HG02840 (cell line): ENCODE results near the gene LINGO3.
"Not testable (repeated sequence)": the region's sequence is repeated elsewhere in the genome, so short reads cannot be mapped to it uniquely, and the experiment has no call there.

ENCODE experiments used
- ATAC-seq: cut with Tn5 transposase; IDR thresholded peaks from one replicate; pipeline ENCODE4 v1.9.1; 2021; ENCODE audit warnings: mild to moderate bottlenecking, moderate library complexity, moderate number of reproducible peaks; ENCODE audit not compliant: unreplicated experiment, low FRiP score

Gene LINGO3, protein sequence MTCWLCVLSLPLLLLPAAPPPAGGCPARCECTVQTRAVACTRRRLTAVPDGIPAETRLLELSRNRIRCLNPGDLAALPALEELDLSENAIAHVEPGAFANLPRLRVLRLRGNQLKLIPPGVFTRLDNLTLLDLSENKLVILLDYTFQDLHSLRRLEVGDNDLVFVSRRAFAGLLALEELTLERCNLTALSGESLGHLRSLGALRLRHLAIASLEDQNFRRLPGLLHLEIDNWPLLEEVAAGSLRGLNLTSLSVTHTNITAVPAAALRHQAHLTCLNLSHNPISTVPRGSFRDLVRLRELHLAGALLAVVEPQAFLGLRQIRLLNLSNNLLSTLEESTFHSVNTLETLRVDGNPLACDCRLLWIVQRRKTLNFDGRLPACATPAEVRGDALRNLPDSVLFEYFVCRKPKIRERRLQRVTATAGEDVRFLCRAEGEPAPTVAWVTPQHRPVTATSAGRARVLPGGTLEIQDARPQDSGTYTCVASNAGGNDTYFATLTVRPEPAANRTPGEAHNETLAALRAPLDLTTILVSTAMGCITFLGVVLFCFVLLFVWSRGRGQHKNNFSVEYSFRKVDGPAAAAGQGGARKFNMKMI

DNA sequence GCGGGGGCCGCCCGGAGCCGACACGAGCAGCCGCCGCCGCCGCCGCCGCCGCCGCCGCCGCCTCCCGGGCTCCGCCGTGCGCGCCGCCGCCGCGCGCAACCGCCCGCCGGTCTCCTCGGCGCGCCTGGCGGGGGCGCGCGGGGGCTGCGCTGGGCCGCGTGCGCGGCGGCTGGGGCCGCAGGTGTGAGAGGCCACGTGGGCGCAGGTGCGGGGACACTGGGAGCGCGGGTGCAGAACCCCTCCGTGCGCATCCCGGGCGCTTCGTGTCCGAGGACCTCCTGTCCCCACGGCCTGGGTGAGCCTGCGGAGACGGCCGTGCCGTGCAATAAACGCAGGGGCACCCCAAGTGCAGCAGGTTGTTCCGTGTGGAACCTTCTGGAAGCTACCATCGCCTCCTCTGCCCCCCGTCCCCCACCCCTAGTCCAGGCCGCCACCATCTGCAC is at the start of gene LINGO3:
Gene LINGO3 (minus strand): TSS at position 41 of the 443 bp plus-strand sequence. CDS start 16,378 bp downstream, outside the sequence.
- no peak for ATAC-seq

DNA sequence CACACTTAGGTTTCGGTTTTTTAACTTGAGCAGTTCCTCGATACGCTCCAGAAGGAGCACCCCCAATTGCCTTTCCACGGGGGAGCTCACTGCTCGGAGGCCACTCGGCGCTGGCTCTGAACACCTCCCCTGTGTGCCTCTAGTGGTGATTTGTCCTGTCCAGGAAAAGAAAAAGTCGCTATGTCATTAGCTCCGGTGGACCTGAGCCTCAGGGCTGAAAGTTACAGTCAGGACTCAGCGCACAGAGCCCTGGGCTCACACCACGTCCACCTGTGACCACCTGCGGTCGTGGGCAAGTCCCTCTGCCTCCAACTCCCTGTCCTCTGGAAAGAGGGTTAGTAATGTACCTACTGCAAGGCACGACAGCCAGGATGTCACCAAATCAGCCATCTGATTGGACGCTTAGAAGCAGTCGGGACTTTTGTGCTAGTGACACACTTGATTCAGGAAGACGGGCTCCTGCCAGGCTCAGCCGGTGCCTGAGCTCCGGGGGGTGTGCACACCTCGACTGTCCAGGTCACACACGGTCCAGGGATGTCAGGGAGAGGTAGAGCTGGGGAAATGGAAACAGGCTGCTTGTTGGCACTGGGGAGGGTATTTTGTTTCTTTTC is 48.2 kb upstream of the LINGO3 start:
- no peak for ATAC-seq

DNA sequence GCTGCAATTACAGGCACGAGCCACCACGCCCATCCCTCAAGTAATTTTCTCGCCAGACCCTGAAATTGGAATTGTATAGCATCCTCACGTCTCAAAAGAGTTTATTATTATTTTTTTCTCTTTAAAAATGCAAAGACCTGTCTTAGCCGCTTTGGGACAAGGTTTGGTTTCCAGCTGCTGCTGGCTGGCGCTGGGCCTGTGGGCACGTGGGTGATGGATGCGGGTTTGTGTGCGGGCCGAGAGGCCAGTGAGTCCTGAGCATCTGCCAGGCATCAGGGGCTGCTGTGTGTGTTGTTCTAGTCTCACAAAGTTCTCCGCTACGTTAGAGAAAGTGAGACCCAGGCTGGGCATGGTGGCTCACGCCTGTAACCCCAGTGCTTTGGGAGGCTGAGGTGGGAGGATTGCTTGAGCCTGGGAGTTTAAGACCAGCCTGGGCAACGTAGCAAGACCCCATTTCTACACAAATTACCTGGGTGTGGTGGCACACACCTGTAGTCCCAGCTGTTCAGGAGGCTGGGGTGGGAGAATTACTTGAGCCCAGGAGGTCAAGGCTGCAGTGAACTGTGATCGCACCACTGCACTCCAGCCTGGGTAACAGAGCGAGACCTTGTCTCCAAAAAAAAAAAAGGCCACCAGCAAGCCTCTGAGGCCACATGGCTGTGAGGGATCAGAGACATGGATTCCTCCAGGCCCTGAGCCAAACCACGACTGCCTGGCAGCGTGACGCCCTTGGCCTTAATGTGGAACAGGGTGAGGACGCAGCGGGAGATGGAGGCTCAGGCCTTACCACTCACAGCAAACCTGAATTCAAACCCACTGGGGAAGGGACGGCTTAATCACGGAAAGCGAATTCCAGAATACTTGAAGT is 47.4 kb upstream of the LINGO3 start:
- ATAC-seq, result no peak

DNA sequence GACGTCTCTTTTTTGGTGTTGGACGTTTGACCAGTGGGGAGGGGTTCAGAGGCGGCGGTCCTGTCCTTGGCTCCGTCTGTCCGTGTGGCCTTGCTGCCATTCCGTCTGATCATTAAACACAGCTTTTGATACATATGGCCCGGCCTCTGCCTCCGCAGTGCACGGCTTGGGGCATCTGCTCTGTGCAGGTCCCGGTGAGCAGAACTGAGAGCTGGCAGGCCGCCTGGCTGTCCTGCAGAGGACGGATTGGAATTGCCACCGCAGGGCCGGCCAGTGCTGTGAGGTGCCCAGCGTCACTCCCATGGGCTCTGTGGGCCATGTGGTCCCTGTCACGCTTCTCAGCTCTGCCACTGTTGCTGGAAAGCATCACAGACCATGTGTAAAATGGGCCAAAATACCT is 46.7 kb upstream of the LINGO3 start:
- no peak for ATAC-seq

DNA sequence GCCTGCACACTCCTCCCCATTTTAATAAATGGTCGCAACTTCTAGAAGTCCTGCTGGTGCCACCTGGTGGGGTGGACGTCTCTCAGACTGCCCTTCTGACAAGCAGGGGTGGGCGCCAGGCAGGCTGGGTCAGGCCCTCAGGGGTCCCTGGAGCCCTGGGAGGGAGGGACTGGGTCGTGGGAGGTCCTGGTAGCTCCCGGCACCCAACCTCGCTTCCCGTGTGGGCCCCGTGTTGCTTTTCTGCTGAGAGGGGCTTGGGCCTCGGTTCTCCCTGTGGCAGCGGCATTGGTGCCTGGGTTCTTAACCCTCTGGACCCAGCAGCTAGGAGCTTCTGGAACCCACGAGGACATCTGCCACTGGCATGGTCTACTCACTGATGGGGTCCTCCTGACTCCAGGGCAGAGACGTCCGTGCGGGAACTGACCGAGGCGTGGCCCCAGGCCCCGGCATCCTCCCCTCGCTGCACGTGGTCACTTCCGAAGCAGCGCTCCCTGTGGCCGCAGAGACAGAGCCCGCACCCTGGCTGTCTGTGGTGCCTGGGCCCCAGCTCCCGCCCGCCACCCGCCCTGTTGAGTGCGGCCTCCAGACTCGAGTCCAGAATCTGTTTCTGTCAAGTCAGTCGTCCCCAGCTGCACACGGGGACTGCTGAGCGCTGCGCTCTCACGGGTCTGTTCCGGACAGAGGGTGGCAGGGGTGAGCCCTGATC is 46.1 kb upstream of the LINGO3 start:
- ATAC-seq, result no peak

DNA sequence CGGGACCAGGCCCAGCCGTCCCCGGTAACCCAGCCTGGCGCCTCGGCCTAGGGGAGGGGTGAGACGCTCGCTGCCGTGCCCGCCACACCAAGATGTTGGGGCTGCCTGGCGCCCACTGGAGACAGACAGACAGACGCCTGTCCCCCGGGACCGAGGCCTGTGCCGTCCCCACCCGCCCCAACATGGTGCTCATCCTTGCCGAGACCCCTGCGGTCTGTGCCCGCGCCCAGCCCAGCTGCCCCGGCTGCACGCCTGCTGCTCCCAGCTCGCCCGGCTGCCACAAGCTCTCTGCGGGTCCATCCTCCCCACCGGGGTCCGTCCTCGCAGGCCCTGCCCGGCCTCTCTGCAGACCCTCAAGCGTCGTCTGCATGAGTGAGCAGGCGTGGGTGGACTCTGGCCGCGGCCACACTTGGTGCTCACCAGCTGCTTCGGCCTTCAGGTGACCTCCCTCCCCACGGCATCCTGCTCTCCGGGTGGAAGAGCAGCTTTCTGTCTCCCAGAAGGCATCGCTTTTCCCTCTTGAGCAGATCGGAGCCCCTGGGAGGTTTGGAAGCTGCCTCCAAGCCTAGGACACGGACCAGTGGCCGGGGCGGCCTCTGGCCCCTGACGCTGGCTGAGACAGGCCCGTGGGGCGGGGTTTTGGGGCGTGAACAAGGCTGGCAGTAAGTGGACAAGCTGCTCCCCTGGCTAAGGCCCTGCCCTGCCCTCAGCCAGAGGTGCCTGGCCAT is 45.4 kb upstream of the LINGO3 start:
- ATAC-seq, result no peak

DNA sequence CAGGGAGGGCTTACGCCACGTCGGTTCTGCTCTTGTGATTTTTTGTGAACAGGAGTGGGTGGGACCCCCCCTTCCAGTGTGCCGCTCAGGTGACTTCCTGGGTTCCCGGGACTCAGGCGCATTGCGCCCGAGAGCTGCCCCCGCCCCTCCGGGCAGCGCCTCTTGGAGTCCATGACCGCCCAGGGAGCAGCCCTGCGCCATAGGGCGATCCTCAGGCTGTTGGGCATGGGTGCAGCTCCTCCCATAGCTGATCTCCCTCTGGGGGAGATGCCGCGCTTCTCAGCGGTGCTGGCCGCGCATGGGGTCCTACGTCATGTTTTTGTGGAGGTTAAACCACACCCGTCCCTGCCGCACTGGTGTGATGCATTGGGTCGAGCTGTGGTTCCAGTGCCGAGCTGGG is 44.2 kb upstream of the LINGO3 start:
- no peak for ATAC-seq

DNA sequence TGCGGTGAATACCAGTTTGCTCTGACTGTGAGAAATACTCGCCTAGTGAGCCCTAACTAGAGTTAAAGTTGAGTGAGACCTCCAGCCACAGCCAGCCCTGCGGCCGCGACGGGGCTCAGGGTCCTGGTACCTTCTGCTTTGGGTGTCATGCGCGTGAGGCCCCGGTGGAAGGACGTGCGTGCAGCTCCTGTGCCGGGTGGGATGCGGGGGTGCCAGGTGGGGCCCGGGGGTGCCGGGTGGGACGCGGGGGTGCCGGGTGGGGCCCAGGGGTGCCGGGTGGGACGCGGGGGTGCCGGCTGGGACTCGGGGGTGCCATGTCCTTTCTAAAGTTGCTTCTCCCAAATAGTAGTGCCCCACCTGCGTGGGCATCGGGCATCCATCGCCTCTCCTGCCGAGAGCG is 43.6 kb upstream of the LINGO3 start:
- no peak for ATAC-seq

DNA sequence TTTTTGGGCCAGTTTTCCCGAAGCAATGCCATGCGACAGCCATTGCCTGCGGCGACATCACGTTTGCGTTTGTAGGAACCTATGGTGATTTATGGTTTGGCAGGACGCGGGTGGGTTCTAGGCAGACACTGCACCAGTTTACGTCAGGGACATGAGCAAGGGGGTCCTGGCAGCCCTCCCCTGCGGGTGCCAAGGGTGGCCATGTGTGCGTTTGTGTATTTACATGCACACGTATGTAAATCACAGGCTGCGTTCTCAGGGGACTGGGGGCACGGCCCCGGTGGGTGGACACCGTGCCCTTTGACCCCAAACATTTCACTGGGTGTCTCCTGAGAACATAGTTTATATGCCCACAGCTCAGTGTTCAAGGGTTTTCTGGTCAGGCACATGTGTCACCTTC is 42.7 kb upstream of the LINGO3 start:
- ATAC-seq, result no peak

DNA sequence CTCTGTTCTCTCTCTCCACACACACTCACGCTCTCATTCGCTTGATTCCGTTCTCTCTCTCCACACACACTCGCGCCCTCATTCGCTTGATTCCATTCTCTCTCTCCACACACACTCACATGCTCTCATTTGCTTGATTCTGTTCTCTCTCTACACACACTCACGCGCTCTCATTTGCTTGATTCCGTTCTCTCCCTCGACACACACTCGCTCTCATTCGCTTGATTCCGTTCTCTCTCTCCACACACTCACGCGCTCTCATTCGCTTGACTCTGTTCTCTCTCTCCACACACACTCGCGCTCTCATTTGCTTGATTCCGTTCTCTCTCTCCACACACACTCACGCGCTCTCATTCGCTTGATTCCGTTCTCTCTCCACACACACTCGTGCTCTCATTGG is 41.9 kb upstream of the LINGO3 start:
- ATAC-seq, result not testable (repeated sequence)

DNA sequence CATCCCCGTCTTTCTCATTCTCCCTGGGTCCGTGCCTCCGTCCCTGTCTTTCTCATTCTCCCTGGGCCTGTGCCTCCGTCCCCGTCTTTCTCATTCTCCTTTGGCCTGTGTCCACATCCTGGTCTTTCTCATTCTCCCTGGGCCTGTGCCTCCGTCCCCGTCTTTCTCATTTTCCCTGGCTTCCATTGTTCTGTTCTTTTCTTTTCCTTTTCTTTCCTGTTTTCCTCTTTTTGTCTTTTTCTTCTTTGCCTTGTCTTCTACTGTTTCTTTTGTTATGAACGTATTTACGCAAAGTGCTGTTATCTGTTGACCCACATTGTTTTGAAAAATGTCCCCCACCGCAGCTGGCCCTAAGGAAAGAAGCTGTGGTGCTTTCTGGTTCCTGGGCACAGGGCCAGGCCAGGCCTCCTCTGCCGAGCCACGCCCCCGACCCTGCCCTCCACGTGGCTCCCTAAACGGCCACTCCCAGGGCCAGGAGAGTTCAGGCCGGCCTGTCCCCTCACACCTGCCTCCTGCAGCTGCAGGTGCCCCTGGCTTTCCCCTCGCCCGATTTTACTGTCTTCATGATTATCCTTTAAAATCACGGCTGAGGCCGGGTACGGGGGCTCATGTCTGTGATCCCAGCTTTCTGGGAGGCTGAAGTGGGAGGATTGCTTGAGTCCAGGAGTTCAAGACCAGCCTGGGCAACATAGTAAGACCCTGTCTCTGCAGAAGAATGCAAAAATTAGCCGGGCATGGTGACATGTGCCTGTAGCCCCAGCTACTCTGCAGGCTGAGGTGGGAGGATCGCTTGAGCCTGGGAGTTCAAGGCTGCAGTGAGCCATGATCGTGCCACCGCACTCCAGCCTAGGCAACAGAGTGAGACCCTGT is 38.1 kb upstream of the LINGO3 start:
- no peak for ATAC-seq

DNA sequence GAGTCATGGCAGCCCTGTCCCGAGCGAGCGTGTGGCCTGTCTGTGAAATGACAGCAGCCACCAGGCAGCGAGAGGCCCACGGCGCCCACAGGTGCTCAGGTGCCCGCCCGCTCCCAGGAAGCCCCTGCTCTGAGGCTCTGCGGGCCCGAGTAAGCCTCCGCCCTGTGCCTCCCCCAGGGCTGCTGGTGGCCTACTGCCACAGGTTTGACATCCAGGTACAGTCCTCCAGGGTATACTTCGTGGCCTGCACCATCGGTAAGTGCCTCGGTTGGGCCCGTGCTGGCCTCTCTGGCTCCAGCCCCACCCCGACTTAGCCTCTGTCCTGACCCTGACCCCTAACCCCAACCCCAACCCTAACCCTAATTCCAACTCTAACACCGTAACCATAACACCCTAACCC is 37.1 kb upstream of the LINGO3 start:
- no peak for ATAC-seq

DNA sequence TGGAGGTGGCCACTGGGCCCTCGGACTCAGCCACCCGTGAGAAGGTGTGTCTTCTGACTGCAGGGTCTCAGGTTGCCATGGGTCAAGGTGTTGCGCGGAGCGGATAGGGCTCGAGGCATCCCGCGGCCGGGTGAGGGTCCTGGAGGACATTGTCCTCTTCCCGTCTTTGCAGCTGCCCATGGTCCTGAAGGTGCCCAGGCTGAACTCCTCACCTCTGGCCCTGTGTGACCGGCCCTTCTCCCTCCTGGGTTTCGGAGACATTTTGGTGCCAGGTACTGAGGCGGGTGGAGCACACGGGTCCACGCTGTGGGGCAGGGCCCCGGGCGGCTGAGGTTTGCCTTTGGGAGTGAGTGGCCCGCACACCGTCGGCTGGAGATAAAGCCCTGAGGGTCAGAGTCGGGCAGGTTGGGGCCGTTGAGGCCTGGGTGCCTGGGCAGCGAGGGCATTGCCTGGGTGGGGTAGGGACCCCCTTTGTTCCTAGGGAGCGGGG is 36.5 kb upstream of the LINGO3 start:
- no peak for ATAC-seq

DNA sequence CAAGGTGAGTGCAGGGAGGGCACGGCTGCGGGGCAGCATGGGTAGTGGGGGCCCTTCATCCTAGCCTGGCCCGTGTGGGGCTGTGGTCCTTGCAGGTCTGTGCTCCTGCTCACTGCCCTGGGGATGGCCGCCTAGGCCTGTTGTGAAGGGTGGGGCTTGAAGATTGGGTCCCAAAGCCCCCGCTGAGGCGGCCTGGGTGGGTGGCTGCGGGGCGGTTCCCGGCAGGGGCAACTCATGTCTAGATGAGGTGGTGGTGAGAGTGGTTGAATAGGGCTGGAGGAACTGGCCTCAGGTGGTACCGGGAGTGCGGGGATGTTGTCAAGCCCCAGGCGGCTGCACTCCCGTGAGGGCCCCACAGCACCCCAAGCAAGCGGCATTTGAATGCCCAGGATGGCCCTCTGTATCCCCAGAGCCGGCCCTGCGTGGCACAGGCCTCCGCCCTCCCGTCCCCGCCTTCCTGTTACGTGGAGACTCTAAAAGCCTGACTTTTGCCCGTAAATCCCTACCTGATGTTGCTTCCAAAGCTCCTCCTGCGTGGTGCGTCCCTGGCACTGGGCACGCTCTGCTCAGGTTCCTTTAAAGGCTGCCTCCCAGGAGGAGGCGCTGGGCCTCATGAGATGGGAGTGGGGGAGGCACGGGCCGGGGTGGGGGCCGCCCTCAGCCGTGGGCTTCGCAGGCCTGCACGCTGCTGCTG is 35.5 kb upstream of the LINGO3 start:
- no peak for ATAC-seq

DNA sequence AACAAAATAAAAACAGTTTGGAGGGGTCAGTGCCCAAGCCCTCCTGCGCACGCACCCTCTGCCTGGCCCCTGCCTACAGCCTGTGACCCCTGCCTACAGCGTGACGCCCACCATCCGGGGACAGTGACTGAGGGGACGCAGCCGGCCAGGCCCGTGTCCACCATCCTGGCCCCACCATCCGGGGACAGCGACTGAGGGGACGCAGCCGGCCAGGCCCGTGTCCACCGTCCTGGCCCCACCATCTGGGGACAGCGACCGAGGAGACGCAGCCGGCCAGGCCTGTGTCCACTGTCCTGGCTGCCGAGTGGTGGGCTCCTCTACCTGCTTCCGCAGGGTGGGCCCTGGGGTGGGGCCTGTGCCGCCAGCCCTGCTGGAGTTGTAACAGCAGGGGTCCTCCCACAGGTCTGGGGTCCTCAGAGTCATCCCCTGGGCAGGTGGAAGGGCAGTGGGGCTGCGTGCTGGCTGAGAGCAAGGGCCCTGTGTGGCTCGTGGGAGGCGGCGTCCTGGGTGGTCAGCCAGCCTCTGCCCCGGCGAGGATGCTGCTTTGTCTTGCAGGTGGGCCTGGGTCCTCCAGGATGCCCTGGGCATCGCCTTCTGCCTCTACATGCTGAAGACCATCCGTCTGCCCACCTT is 34.8 kb upstream of the LINGO3 start:
- ATAC-seq, result no peak

DNA sequence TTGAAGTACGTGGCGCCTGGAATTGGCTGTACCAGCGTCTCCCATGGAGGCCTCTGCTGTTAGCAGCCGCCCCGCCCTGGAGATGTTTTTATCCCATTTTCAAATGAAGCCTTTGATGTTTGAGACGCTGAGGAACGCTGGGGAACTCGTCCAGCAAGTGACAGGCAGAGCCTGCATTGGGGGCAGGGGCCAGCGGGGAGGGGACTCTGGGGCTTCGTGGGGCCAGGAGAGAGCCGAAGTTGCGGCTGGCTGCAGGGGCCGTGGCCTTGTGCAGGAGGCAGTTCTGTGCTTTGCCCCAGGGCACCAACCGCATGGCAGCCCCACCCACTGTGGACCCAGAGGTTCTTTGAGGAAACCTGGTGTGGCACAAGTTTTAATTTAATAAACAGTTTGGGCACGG is 34.0 kb upstream of the LINGO3 start:
- no peak for ATAC-seq

DNA sequence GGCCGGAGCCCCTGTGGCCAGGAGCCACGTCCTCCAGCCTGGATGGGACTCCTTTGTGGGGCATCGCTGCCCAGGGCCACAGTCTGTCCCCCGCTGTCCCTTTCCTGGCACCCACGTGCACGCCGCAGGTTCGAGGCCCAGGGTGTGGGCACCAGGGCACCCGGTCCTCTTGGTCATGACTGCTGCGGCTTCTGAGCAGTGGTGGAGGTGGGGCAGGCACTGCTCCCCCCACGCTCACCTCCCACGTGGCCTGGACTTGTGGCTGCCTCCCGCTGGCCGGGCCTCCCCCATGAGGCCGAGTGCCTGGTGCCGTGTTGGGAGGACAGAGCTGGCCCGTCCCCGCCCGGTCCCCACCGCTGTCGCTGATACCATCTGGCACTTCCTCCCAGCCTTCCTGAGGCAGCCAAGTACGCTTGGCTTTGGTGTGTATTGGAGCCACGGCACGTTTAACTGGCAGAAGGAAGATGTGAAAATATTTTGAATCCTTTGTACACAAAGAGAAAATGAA is 33.3 kb upstream of the LINGO3 start:
- ATAC-seq, result no peak
